HCT116 (cell line): ENCODE measurements around the gene KCNRG. TPM values are rescaled to one million over a fixed set of nuclear protein-coding genes. Genes with fewer than 3 reads are reported as not detected.

Experiments
- ATAC-seq: fragments of 200-7000 bp; cut with Tn5 transposase; 2 replicates; pipeline ENCODE4 v1.9.1; 2020; ENCODE audit warnings: mild to moderate bottlenecking, moderate library complexity
- BruUV-seq: library from RNA; stranded (reverse); fragments of 400-500 nt; replicated peaks from 2 replicates; lab custom pipeline; 2021; lab: Mats Ljungman, UMichigan
- CTCF ChIA-PET: fragments of 300-600 bp; sonication (Branson Sonifier 250); formaldehyde crosslinking; loops from one replicate; lab custom pipeline; 2021; ENCODE audit warnings: antibody characterized with exemption; lab: Charles Lee
- POLR2A ChIA-PET: fragments of 300-600, 350-600 bp; sonication (Branson Sonifier 250); formaldehyde crosslinking; loops from one replicate; lab custom pipeline; 2021; ENCODE audit warnings: antibody characterized with exemption; lab: Charles Lee
- RAD21 ChIA-PET, 2 experiments: fragments of 300-600 bp; sonication (Branson Sonifier 250); formaldehyde crosslinking; loops; one replicate each; lab custom pipeline; 2023; ENCODE audit warnings: low total read pairs in 2 of 2; ENCODE audit not compliant: uncharacterized antibody in 2 of 2, unreplicated experiment in 2 of 2, low non-redundant PET in 1 of 2; lab: Charles Lee
- DNase-seq: peaks from one replicate; pipeline ENCODE4 v3.0.0-alpha.2; 2010; ENCODE audit warnings: low read depth, low spot score
- H2AFZ ChIP-seq: fragments of 200-600 bp; shearing (Covaris generic), sonication (generic); 2 replicates; pipeline ENCODE4 v1.6.1; 2017; ENCODE audit warnings: low read depth, mixed run types, mixed read lengths, antibody characterized with exemption, low read length; ENCODE audit not compliant: poor library complexity, severe bottlenecking
- H3K27ac ChIP-seq: 2 replicates; pipeline ENCODE4 v1.5.1; 2012; ENCODE audit warnings: low read depth, low read length
- H3K27me3 ChIP-seq: fragments of 200-600 bp; sonication (generic); 2 replicates; pipeline ENCODE4 v1.6.1; 2016; ENCODE audit warnings: mixed run types, low read length, mixed read lengths; ENCODE audit not compliant: insufficient read depth
- H3K36me3 ChIP-seq, 2 experiments: fragments of 200-500 bp in 1 of 2; fragments of 200-600 bp in 1 of 2; sonication (Bioruptor generic) in 1 of 2; sonication (generic) in 1 of 2; 2 replicates each; pipeline versions ENCODE4 v1.5.1 to v1.6.1; 2014 to 2016; ENCODE audit warnings: low read length in 2 of 2, inconsistent platforms in 1 of 2, mixed read lengths in 1 of 2, mixed run types in 1 of 2; ENCODE audit not compliant: insufficient read depth in 2 of 2, control insufficient read depth in 1 of 2
- H3K4me1 ChIP-seq, 2 experiments: fragments of 200-600 bp in 1 of 2; sonication (generic) in 1 of 2; 2 replicates each; pipeline versions ENCODE4 v1.5.1 to v1.6.1; 2012 to 2017; ENCODE audit warnings: low read length in 2 of 2, inconsistent platforms in 1 of 2, mild to moderate bottlenecking in 1 of 2, mixed read lengths in 1 of 2, mixed run types in 1 of 2, moderate library complexity in 1 of 2; ENCODE audit not compliant: insufficient read depth in 2 of 2, control insufficient read depth in 1 of 2
- H3K4me2 ChIP-seq: fragments of 200-600 bp; sonication (generic); 2 replicates; pipeline ENCODE4 v1.6.1; 2017; ENCODE audit warnings: mixed run types, low read length, mixed read lengths
- H3K4me3 ChIP-seq, 2 experiments: fragments of 200-600 bp in 1 of 2; sonication (generic) in 1 of 2; replicated peaks in 1 of 2; 2 replicates each; pipeline ENCODE4 v1.5.1; 2011 to 2016; ENCODE audit warnings: low read length in 2 of 2, control low read depth in 1 of 2, low read depth in 1 of 2, mild to moderate bottlenecking in 1 of 2, mixed read lengths in 1 of 2, mixed run types in 1 of 2
- H3K79me2 ChIP-seq: fragments of 200-600 bp; sonication (generic); 2 replicates; pipeline ENCODE4 v1.6.1; 2017; ENCODE audit warnings: mild to moderate bottlenecking, mixed run types, low read length, moderate library complexity, mixed read lengths; ENCODE audit not compliant: insufficient read depth
- H3K9ac ChIP-seq: fragments of 200-600 bp; sonication (generic); 2 replicates; pipeline ENCODE4 v1.6.1; 2016; ENCODE audit warnings: low read length, mixed read lengths
- H3K9me2 ChIP-seq: fragments of 200-600 bp; sonication (generic), shearing (Covaris generic); 2 replicates; pipeline ENCODE4 v1.6.1; 2017; ENCODE audit warnings: mixed run types, mild to moderate bottlenecking, moderate library complexity; ENCODE audit not compliant: insufficient read depth
- H3K9me3 ChIP-seq, 2 experiments: fragments of 200-500 bp in 1 of 2; fragments of 200-600 bp in 1 of 2; sonication (Bioruptor generic) in 1 of 2; sonication (generic) in 1 of 2; 2 replicates each; pipeline ENCODE4 v1.6.1; 2014 to 2017; ENCODE audit warnings: low read length in 2 of 2, mixed read lengths in 2 of 2, inconsistent platforms in 1 of 2, low read depth in 1 of 2, mild to moderate bottlenecking in 1 of 2, mixed run types in 1 of 2, moderate library complexity in 1 of 2; ENCODE audit not compliant: control insufficient read depth in 1 of 2, insufficient read depth in 1 of 2
- H4K20me1 ChIP-seq: fragments of 200-600 bp; sonication (generic), shearing (Covaris generic); 2 replicates; pipeline ENCODE4 v1.6.1; 2017; ENCODE audit warnings: mixed run types, mild to moderate bottlenecking, moderate library complexity; ENCODE audit not compliant: insufficient read depth
- CEBPB ChIP-seq: IDR thresholded peaks from 2 replicates; pipeline ENCODE4 v1.6.1; 2012; ENCODE audit warnings: low read depth
- EZH2phosphoT487 ChIP-seq: fragments of 200-600 bp; IDR thresholded peaks from 2 replicates; pipeline ENCODE4 v1.6.1; 2018; ENCODE audit warnings: antibody characterized with exemption, borderline replicate concordance
- POLR2A ChIP-seq: IDR thresholded peaks from 2 replicates; pipeline ENCODE4 v1.7.0; 2011; ENCODE audit warnings: borderline replicate concordance; ENCODE audit not compliant: insufficient read depth, insufficient read length; ENCODE audit errors: extremely low read depth
- RAD21 ChIP-seq: IDR thresholded peaks from 2 replicates; pipeline ENCODE4 v1.6.1; 2012; ENCODE audit warnings: low read depth, mild to moderate bottlenecking
- SIN3A ChIP-seq: IDR thresholded peaks from 2 replicates; pipeline ENCODE4 v1.6.1; 2012; ENCODE audit warnings: low read depth
- SP1 ChIP-seq: IDR thresholded peaks from 2 replicates; pipeline ENCODE4 v1.6.1; 2012; ENCODE audit warnings: low read depth
- ZFX ChIP-seq: fragments of 450-650 bp; IDR thresholded peaks from 2 replicates; pipeline ENCODE4 v1.6.1; 2017
- ZNF274 ChIP-seq: fragments of 200-500 bp; sonication (Bioruptor generic); IDR thresholded peaks from 2 replicates; pipeline ENCODE4 v1.6.1; 2014; ENCODE audit warnings: mild to moderate bottlenecking, low read depth, low read length, inconsistent platforms
- intact Hi-C: fragments of 100-400 bp; cut with micrococcal nuclease; formaldehyde crosslinking; loops from 2 replicates; pipeline ENCODE4 v1.10.0; 2022
- total RNA-seq: library from RNA; stranded (reverse); gene quantifications from one replicate; pipeline ENCODE4 v1.2.1, GENCODE V29; 2021; ENCODE audit not compliant: unreplicated experiment
- TF ChIP-seq, protein P1 (sequence below), 3 experiments: fragments of 200-600 bp in 1 of 3; sonication (generic) in 1 of 3; IDR thresholded peaks in 2 of 3; conservative IDR thresholded peaks in 1 of 3; 2 replicates each; pipeline ENCODE4 v1.5.1; 2012 to 2017; ENCODE audit warnings: low read depth in 2 of 3, low read length in 2 of 3, antibody characterized with exemption in 1 of 3, borderline replicate concordance in 1 of 3, control low read depth in 1 of 3, mild to moderate bottlenecking in 1 of 3, mixed read lengths in 1 of 3, mixed run types in 1 of 3, moderate library complexity in 1 of 3; ENCODE audit not compliant: insufficient read depth in 1 of 3
- TF ChIP-seq, protein P2 (sequence below): IDR thresholded peaks from 2 replicates; pipeline ENCODE4 v1.6.1; 2011; ENCODE audit warnings: mild to moderate bottlenecking, low read length, moderate library complexity; ENCODE audit not compliant: insufficient replicate concordance; ENCODE audit errors: extremely low read depth

Gene KCNRG
- total RNA-seq, 1 experiment from 2014 or later, result 2.5 TPM

DNA sequence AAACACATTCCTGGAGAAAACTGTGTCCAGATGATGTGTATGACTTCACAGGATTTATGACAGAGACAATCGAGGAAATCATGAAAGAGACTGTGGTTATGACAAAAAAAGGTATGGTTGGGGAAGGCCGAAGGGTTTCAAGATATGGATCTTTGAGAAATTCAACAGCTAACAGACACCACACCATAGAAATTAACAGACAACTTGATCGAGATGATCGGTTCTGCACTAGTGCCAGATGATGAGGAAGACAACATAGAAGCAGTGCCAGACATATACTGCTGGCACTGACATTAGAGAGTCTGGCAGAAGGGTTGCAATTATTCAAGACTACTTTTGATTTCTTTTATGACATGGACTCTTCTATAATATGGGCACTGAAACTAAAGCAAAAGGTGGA, 37.2 kb downstream of the KCNRG start (continued):
- TF ChIP-seq EZH2phosphoT487, result no peak
- TF ChIP-seq, protein P1, sequence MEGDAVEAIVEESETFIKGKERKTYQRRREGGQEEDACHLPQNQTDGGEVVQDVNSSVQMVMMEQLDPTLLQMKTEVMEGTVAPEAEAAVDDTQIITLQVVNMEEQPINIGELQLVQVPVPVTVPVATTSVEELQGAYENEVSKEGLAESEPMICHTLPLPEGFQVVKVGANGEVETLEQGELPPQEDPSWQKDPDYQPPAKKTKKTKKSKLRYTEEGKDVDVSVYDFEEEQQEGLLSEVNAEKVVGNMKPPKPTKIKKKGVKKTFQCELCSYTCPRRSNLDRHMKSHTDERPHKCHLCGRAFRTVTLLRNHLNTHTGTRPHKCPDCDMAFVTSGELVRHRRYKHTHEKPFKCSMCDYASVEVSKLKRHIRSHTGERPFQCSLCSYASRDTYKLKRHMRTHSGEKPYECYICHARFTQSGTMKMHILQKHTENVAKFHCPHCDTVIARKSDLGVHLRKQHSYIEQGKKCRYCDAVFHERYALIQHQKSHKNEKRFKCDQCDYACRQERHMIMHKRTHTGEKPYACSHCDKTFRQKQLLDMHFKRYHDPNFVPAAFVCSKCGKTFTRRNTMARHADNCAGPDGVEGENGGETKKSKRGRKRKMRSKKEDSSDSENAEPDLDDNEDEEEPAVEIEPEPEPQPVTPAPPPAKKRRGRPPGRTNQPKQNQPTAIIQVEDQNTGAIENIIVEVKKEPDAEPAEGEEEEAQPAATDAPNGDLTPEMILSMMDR (IDR thresholded peaks at IDR 0.05 in 2 of 3, conservative IDR thresholded peaks at IDR 0.05 in 1 of 3; ENCODE audit: borderline replicate concordance in 1 of 3, insufficient read depth in 1 of 3, low read depth in 2 of 3, low read length in 2 of 3), result no peak
- TF ChIP-seq ZNF274, result no peak
- TF ChIP-seq ZFX, result no peak
- TF ChIP-seq POLR2A, result no peak
- TF ChIP-seq CEBPB, result no peak
- TF ChIP-seq RAD21, result no peak
- TF ChIP-seq, all 23 proteins: peak for 0

DNA sequence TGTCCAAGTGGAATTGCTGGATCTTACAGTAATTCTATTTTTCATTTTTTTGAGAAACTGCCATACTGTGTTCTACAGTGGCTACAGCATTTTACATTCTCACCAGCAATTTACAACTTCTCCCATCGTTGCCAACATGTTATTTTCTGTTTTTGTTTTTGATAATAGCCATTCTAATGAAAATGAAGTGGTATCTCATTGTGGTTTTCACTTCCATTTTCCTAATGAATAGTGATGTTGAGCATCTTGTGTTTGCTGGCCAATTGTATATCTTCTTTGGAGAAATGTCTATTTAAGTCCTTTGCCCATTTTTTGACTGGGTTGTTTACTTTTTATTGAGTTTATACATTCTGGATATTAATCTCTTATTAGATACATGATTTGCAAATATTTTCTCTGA, 38.6 kb downstream of the KCNRG start:
- H4K20me1 ChIP-seq, result no peaks in the 10 kb centered on the region
- intact Hi-C loops, result no loop called here
- ChIA-PET CTCF (no interaction called here), POLR2A (no interaction called here), RAD21 (no interaction called here)
- H2AFZ ChIP-seq, result no peak overlapping the region
- H3K27ac ChIP-seq, result no peak overlapping the region
- H3K9me2 ChIP-seq, result no peaks in the 10 kb centered on the region
- H3K4me1 ChIP-seq, result no peaks in the 10 kb centered on the region
- H3K9me3 ChIP-seq, result no peaks in the 10 kb centered on the region
- TF ChIP-seq, protein P2, sequence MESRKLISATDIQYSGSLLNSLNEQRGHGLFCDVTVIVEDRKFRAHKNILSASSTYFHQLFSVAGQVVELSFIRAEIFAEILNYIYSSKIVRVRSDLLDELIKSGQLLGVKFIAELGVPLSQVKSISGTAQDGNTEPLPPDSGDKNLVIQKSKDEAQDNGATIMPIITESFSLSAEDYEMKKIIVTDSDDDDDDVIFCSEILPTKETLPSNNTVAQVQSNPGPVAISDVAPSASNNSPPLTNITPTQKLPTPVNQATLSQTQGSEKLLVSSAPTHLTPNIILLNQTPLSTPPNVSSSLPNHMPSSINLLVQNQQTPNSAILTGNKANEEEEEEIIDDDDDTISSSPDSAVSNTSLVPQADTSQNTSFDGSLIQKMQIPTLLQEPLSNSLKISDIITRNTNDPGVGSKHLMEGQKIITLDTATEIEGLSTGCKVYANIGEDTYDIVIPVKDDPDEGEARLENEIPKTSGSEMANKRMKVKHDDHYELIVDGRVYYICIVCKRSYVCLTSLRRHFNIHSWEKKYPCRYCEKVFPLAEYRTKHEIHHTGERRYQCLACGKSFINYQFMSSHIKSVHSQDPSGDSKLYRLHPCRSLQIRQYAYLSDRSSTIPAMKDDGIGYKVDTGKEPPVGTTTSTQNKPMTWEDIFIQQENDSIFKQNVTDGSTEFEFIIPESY, result no peak
- TF ChIP-seq, protein P1 (IDR thresholded peaks at IDR 0.05 in 2 of 3, conservative IDR thresholded peaks at IDR 0.05 in 1 of 3; ENCODE audit: borderline replicate concordance in 1 of 3, insufficient read depth in 1 of 3, low read depth in 2 of 3, low read length in 2 of 3), result no peak
- TF ChIP-seq SIN3A (no peak), SP1 (no peak), ZFX (no peak), CEBPB (no peak)
- DNase-seq, result no peak
- no peak for ATAC-seq
- peaks cover 4 to 33% of the 10 kb centered on the region in 2 experiments; a peak in 3 of 4 replicates for H3K36me3 ChIP-seq
- no peak overlapping the region for H3K4me3 ChIP-seq
- peaks cover 99% of the 10 kb centered on the region for H3K79me2 ChIP-seq
- no peak overlapping the region for H3K4me2 ChIP-seq
- BruUV-seq, result no TSS peak
- no peak overlapping the region for H3K9ac ChIP-seq
- H3K27me3 ChIP-seq, result no peaks in the 10 kb centered on the region
